Endothelial cell of umbilical vein (primary cell): ENCODE data around the gene SHLD2. TPM values are rescaled to one million over a fixed set of nuclear protein-coding genes. Genes with fewer than 3 reads are reported as not detected.
A peak's percentile ranks its signal among the peaks of the same experiment; 100 is the strongest.

Source experiments
- Bru-seq: library from RNA; stranded (reverse); fragments of 400-500 nt; gene quantifications from one replicate; lab custom pipeline; 2021; lab: Mats Ljungman, UMichigan
- BruChase-seq, 2 experiments: library from RNA; stranded (reverse); fragments of 400-500 nt; gene quantifications; one replicate each; lab custom pipeline; 2021; lab: Mats Ljungman, UMichigan
- BruUV-seq: library from RNA; stranded (reverse); fragments of 400-500 nt; replicated peaks from 2 replicates; lab custom pipeline; 2021; lab: Mats Ljungman, UMichigan
- CTCF ChIA-PET: fragments of 300-600, 350-600 bp; sonication (Branson Sonifier 250); formaldehyde crosslinking; loops from one replicate; lab custom pipeline; 2021; ENCODE audit warnings: antibody characterized with exemption, inconsistent platforms; lab: Charles Lee
- POLR2A ChIA-PET: fragments of 300-600, 350-600 bp; sonication (Branson Sonifier 250); formaldehyde crosslinking; loops from one replicate; lab custom pipeline; 2021; ENCODE audit warnings: antibody characterized with exemption, inconsistent platforms; lab: Charles Lee
- DNase-seq: peaks from one replicate; pipeline ENCODE4 v3.0.0-alpha.2; 2011; ENCODE audit warnings: low read depth, low spot score
- FAIRE-seq: peaks from 2 replicates; lab custom pipeline; 2011; peaks lifted over from hg19 to GRCh38; lab: Jason Lieb, UNC
- H2AFZ ChIP-seq: 2 replicates; pipeline ENCODE4 v1.6.0; 2012; ENCODE audit warnings: low read depth, low read length, control low read depth, inconsistent platforms
- H3K27ac ChIP-seq: 2 replicates; pipeline ENCODE4 v1.5.1; 2011; ENCODE audit warnings: low read depth, mild to moderate bottlenecking, control low read depth, low read length, moderate library complexity; ENCODE audit not compliant: insufficient read depth
- H3K27me3 ChIP-seq, 2 experiments: 2 replicates each; pipeline versions ENCODE4 v1.6.0 to v1.6.1; 2011; ENCODE audit warnings: low read length in 2 of 2, mixed read lengths in 1 of 2; ENCODE audit not compliant: control insufficient read depth in 2 of 2, insufficient read depth in 2 of 2
- H3K36me3 ChIP-seq, 2 experiments: 2 replicates in 1 of 2; 3 replicates in 1 of 2; pipeline ENCODE4 v1.5.1; 2011; ENCODE audit warnings: low read length in 2 of 2, mild to moderate bottlenecking in 1 of 2, moderate library complexity in 1 of 2; ENCODE audit not compliant: control insufficient read depth in 2 of 2, insufficient read depth in 2 of 2; ENCODE audit errors: extremely low read depth in 1 of 2
- H3K4me1 ChIP-seq: 3 replicates; pipeline ENCODE4 v1.5.1; 2011; ENCODE audit warnings: mild to moderate bottlenecking, low read length; ENCODE audit not compliant: control insufficient read depth, insufficient read depth; ENCODE audit errors: extremely low read depth
- H3K4me2 ChIP-seq: 2 replicates; pipeline ENCODE4 v1.6.1; 2011; ENCODE audit warnings: low read length, control low read depth, mixed read lengths; ENCODE audit not compliant: insufficient read depth
- H3K4me3 ChIP-seq, 3 experiments: fragments of 200-600 bp in 1 of 3; sonication (generic), shearing (Covaris generic) in 1 of 3; replicated peaks in 1 of 3; 2 replicates each; pipeline ENCODE4 v1.5.1; 2011 to 2016; ENCODE audit warnings: control low read depth in 3 of 3, low read length in 3 of 3, mild to moderate bottlenecking in 2 of 3, inconsistent platforms in 1 of 3, low read depth in 1 of 3, moderate library complexity in 1 of 3; ENCODE audit not compliant: insufficient read depth in 1 of 3
- H3K79me2 ChIP-seq: 2 replicates; pipeline ENCODE4 v1.6.0; 2012; ENCODE audit warnings: low read length, inconsistent platforms; ENCODE audit not compliant: control insufficient read depth, insufficient read depth
- H3K9ac ChIP-seq: replicated peaks from 2 replicates; pipeline ENCODE3; 2011; ENCODE audit warnings: low read length, control low read depth; ENCODE audit not compliant: insufficient read depth; ENCODE audit errors: extremely low read depth
- H3K9me1 ChIP-seq: replicated peaks from 3 replicates; pipeline ENCODE4 v1.6.0; 2011; ENCODE audit warnings: mild to moderate bottlenecking, low read length; ENCODE audit not compliant: control insufficient read depth, insufficient read depth; ENCODE audit errors: extremely low read depth
- H3K9me3 ChIP-seq: replicated peaks from 2 replicates; pipeline ENCODE4 v1.5.1; 2012; ENCODE audit warnings: low read length, inconsistent platforms; ENCODE audit not compliant: control insufficient read depth, insufficient read depth
- H4K20me1 ChIP-seq: replicated peaks from 2 replicates; pipeline ENCODE3; 2011; ENCODE audit warnings: mild to moderate bottlenecking, low read length; ENCODE audit not compliant: control insufficient read depth, insufficient read depth; ENCODE audit errors: extremely low read depth
- GATA2 ChIP-seq: IDR thresholded peaks from 2 replicates; pipeline ENCODE4 v1.7.0; 2011; ENCODE audit warnings: low read depth, mild to moderate bottlenecking, moderate library complexity, mixed read lengths, low read length; ENCODE audit not compliant: insufficient read length, insufficient read depth
- JUN ChIP-seq: IDR thresholded peaks from 2 replicates; pipeline ENCODE4 v1.6.1; 2011; ENCODE audit warnings: borderline replicate concordance, low read depth; ENCODE audit not compliant: insufficient read length, insufficient read depth
- MYC ChIP-seq: IDR thresholded peaks from one replicate; pipeline ENCODE4 v1.6.1; 2011; ENCODE audit warnings: mild to moderate bottlenecking, low read depth, low read length
- POLR2A ChIP-seq: IDR thresholded peaks from 2 replicates; pipeline ENCODE4 v1.6.1; 2012; ENCODE audit warnings: low read depth, mild to moderate bottlenecking, control low read depth, low read length
- POLR2AphosphoS5 ChIP-seq: IDR thresholded peaks from 2 replicates; pipeline ENCODE4 v1.6.1; 2012; ENCODE audit warnings: low read depth, mild to moderate bottlenecking, control low read depth, low read length, moderate library complexity; ENCODE audit not compliant: insufficient read depth
- dilution Hi-C: fragments of 300-500 bp; cut with MboI; formaldehyde crosslinking; loops from one replicate; pipeline ENCODE4 v1.15.0; 2019; ENCODE audit warnings: low sequenced_read_pairs; ENCODE audit not compliant: extremely low pct_ligation_motif_present
- intact Hi-C: fragments of 100-400 bp; cut with micrococcal nuclease; formaldehyde crosslinking; loops from one replicate; pipeline ENCODE4 v1.10.0; 2022
- long read RNA-seq: library from polyadenylated mRNA; stranded (forward); transcript quantifications from one replicate; pipeline ENCODE4 v2.0.0, GENCODE V29; 2021
- polyA minus RNA-seq, 3 experiments: library from RNA; depleted of rRNA, polyadenylated mRNA; stranded (reverse); fragments of >200 nt; gene quantifications; 1 replicate in 1 of 3; 2 replicates in 2 of 3; pipeline ENCODE4 v1.2.3, GENCODE V29; 2011
- polyA plus RNA-seq, 4 experiments: library from polyadenylated mRNA; depleted of rRNA in 3 of 4; stranded (reverse) in 3 of 4; unstranded in 1 of 4; fragments of >200 nt; gene quantifications; 2 replicates each; pipeline versions ENCODE4 v1.2.1 to v1.2.3, GENCODE V29; 2011 to 2012; ENCODE audit warnings: missing spikeins in 1 of 4
- total RNA-seq: library from RNA; stranded (reverse); gene quantifications from 2 replicates; pipeline ENCODE4 v1.2.3, GENCODE V29; 2021
- TF ChIP-seq, protein P1 (sequence below): IDR thresholded peaks from 2 replicates; pipeline ENCODE4 v1.6.1; 2011; ENCODE audit not compliant: insufficient read depth, insufficient read length

Gene SHLD2, protein sequence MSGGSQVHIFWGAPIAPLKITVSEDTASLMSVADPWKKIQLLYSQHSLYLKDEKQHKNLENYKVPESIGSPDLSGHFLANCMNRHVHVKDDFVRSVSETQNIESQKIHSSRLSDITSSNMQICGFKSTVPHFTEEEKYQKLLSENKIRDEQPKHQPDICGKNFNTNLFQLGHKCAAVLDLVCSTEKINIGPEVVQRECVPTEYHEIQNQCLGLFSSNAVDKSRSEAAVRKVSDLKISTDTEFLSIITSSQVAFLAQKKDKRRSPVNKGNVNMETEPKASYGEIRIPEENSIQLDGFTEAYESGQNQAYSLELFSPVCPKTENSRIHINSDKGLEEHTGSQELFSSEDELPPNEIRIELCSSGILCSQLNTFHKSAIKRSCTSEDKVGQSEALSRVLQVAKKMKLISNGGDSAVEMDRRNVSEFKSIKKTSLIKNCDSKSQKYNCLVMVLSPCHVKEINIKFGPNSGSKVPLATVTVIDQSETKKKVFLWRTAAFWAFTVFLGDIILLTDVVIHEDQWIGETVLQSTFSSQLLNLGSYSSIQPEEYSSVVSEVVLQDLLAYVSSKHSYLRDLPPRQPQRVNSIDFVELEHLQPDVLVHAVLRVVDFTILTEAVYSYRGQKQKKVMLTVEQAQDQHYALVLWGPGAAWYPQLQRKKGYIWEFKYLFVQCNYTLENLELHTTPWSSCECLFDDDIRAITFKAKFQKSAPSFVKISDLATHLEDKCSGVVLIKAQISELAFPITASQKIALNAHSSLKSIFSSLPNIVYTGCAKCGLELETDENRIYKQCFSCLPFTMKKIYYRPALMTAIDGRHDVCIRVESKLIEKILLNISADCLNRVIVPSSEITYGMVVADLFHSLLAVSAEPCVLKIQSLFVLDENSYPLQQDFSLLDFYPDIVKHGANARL
- total RNA-seq (19.2 and 22.4 TPM in 2 replicates), polyA plus RNA-seq (4.8 and 6.1 TPM in 2 replicates), polyA minus RNA-seq (9.1 and 11.8 TPM in 2 replicates), Bru-seq, nascent RNA (percentile 83 among the genes with signal in this experiment), BruChase-seq, experiment 1, labeled RNA remaining after a 6-hour chase (percentile 75 among the genes with signal in this experiment), BruChase-seq, experiment 2, labeled RNA remaining after a 2-hour chase (percentile 75 among the genes with signal in this experiment)
- polyA plus RNA-seq (2011; cell fraction: cytosol; rRNA removed), result 8.0 and 8.4 TPM in 2 replicates
- 14.3 and 18.1 TPM in 2 replicates for polyA plus RNA-seq (2011; cell fraction: nucleus; rRNA removed)
- polyA plus RNA-seq (2012), result 11.4 and 19.1 TPM in 2 replicates
- 25.9 TPM for polyA minus RNA-seq (2011; cell fraction: cytosol; rRNA and poly(A)+ RNA removed)
- polyA minus RNA-seq (2011; cell fraction: nucleus; rRNA and poly(A)+ RNA removed), result 14.3 and 17.6 TPM in 2 replicates
- long read RNA-seq, transcript SHLD2-202 (10 exons, 3,614 nt), result major isoform, 5 of 21 reads
- long read RNA-seq, partial matches to known transcripts, result 3 of 21 reads
- long read RNA-seq, other reads (novel, unspliced or antisense), result 12 of 21 reads

DNA sequence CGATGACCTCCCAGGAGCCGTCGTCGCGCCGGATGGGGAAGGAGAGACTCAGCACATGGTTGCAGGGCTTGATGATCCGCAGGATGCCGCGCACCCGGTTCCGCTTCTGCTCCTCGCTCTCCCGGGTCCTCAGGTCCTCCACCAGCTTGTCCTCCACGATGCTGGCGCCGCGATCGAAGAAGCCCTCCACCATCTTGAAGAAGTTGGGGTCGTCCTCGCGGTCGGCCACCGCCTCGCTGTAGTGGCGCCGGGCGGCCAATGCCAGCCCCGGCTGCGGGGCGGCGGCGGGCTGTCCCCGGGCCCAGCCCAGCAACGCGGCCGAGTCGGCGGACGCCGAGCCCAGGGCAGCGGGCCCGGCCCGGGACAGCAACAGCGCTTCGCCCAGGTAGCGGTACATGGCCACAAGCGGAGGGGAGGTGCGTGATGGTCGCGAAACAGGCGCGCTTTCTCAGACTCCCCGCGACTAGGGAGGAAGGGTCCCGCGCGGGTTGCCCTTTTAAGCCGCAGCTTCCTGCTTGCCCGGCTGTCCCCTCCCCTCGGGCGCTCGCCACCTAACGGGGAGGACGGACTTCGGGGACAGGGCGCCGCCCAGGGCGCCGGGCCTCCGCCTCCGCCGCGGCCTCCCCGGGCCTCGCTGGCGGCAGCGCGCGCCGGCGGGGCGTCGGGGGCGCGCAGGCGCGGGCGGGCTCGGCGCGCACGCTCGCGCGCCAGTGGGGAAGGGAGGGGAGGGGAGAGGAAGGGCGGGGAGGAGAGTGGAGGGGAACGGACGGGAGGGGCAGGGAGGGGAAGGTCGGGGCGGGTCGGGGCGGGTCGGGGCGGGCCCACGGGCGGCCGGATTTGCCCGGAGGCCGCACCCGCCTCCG, at the start of gene SHLD2, which contains the start of gene GLUD1:
Gene SHLD2, plus strand, starts transcription at position 834 of the 863 bp plus-strand sequence. CDS start 56,149 bp downstream, outside the sequence.
Gene GLUD1, minus strand, starts transcription at position 471 of the 863 bp plus-strand sequence. Its CDS starts 74 bp downstream, at position 397.
- ChIA-PET POLR2A (no interaction called here), CTCF (interaction anchor here (0.5 to 1.1 kb wide), 4 partner anchors 10 to 155 kb away, joined by 3 to 5 read pairs (median 4); no protein-coding TSS in a partner anchor)
- TF ChIP-seq POLR2AphosphoS5, result peak; percentile 28
- no peak for TF ChIP-seq GATA2
- no peak for TF ChIP-seq MYC
- TF ChIP-seq POLR2A, result peak; percentile 79
- TF ChIP-seq JUN, result no peak
- TF ChIP-seq, protein P1, sequence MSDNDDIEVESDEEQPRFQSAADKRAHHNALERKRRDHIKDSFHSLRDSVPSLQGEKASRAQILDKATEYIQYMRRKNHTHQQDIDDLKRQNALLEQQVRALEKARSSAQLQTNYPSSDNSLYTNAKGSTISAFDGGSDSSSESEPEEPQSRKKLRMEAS, result no peak
- dilution Hi-C loops, result no loop called here
- peaks cover 64% of the 10 kb centered on the region for H3K79me2 ChIP-seq
- peak within 1 kb of the TSS; percentile 81 for H2AFZ ChIP-seq
- FAIRE-seq (peak; percentile 33), DNase-seq (peak; percentile 82)
- no peaks in the 10 kb centered on the region for H3K27me3 ChIP-seq
- peak within 1 kb of the TSS; percentile 72 for H3K27ac ChIP-seq
- H3K4me3 ChIP-seq, result peak within 1 kb of the TSS; percentile 69 to 95 (median 94)
- H3K9me3 ChIP-seq, result no peaks in the 10 kb centered on the region
- BruUV-seq, result TSS peak; percentile 32
- H3K36me3 ChIP-seq, result no peaks in the 10 kb centered on the region
- no peaks in the 10 kb centered on the region for H3K9me1 ChIP-seq
- peaks cover 35% of the 10 kb centered on the region for H3K4me1 ChIP-seq
- H3K4me2 ChIP-seq, result peak within 1 kb of the TSS; percentile 94
- H3K9ac ChIP-seq, result peak within 1 kb of the TSS; percentile 85
- intact Hi-C loops, result loop anchor here (2.0 kb wide), 2 partner anchors 124 to 136 kb away; partner anchors contain the start of gene SNCG
- H4K20me1 ChIP-seq, result peaks cover 2% of the 10 kb centered on the region
